ENCODE results near the gene HOXA4.

- TF ChIP-seq, protein P1, sequence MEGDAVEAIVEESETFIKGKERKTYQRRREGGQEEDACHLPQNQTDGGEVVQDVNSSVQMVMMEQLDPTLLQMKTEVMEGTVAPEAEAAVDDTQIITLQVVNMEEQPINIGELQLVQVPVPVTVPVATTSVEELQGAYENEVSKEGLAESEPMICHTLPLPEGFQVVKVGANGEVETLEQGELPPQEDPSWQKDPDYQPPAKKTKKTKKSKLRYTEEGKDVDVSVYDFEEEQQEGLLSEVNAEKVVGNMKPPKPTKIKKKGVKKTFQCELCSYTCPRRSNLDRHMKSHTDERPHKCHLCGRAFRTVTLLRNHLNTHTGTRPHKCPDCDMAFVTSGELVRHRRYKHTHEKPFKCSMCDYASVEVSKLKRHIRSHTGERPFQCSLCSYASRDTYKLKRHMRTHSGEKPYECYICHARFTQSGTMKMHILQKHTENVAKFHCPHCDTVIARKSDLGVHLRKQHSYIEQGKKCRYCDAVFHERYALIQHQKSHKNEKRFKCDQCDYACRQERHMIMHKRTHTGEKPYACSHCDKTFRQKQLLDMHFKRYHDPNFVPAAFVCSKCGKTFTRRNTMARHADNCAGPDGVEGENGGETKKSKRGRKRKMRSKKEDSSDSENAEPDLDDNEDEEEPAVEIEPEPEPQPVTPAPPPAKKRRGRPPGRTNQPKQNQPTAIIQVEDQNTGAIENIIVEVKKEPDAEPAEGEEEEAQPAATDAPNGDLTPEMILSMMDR (conservative IDR thresholded peaks at IDR 0.05; ENCODE audit: low read length): no peak
- TF ChIP-seq EZH2phosphoT487 (IDR thresholded peaks at IDR 0.05; ENCODE audit: borderline replicate concordance): no peak
Measured at GRCh38 chr7:27156508-27156898, 25.9 kb upstream of the HOXA4 start, which contains the start of gene HOXA7.

Data from Loucy (cell line).